ENCODE results near the gene TXNRD3.

TXNRD3 gene

GRCh38 chr3:126672340-126672739, 17.4 kb upstream of the TXNRD3 start:
- DNase-seq (ENCODE audit: low read depth in 2 of 2), result no peak

DNA sequence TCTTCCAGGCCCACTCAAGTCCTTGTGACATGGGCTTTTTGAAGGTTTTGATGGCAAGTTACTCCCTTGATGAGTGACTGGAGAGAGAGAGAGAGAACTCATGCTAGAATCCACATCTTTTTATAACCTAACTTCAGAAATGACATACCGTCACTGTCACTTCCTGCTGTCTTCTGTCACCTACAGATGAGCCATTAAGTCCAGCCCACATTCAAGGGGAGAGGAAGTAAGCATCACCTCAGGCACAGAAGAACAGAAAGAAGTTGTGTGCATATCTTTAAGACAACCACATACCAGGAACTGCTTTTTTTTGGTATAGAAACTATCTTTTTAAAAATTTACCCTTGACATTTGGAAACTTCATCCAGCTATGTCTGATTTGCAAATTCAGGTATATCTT, 16.6 kb upstream of the TXNRD3 start:
- no peak for DNase-seq (ENCODE audit: low read depth in 2 of 2)

DNA sequence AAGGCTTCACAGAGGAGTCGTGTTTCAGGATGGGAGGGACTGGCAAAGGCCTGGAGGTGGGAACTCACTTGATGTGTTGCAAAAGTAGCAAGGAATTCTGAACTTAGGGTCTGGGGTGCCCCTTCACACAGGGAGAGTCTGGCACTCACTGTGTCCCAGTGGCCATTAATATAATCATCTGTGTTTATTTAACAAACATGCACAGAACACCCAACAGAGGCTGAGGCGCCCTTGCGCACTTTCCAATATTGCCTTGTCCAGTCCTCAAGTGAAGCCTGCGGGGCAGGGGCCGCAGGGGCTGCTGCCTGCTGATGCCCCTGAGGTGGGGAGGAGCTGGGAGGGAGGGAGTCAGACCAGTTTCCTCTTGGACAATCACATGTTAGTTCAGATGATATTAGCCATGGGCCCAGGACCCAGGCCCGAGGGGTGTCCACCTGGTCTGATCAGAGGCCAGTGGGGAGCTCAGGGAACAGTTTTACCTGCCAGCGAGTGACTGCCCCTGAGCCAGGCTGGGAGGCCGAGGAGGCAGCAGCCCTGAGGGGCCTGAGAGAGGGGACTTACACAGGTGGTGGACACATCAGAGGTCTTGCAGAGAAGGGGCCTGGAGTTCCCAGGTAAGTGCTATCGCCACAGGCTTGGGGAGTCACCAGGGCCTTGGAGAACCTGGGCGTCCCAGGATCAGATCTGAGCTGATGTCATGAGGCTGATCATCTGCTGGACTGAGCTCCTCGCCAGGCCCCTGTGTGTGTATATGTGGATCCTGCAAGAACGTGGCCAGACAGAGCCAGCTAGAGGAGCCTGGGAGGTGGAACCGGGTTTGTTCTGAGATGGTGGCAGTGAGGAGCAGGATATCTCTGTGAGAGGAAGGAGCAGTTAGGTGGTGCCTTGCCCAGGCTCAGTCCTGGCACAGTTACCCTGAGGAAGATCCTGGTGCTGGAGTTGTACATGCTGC, 13.8 kb upstream of the TXNRD3 start:
- no peak for DNase-seq (ENCODE audit: low read depth in 2 of 2)

GRCh38 chr3:126667631-126668449, 12.9 kb upstream of the TXNRD3 start:
- DNase-seq (ENCODE audit: low read depth in 2 of 2), result no peak

DNA sequence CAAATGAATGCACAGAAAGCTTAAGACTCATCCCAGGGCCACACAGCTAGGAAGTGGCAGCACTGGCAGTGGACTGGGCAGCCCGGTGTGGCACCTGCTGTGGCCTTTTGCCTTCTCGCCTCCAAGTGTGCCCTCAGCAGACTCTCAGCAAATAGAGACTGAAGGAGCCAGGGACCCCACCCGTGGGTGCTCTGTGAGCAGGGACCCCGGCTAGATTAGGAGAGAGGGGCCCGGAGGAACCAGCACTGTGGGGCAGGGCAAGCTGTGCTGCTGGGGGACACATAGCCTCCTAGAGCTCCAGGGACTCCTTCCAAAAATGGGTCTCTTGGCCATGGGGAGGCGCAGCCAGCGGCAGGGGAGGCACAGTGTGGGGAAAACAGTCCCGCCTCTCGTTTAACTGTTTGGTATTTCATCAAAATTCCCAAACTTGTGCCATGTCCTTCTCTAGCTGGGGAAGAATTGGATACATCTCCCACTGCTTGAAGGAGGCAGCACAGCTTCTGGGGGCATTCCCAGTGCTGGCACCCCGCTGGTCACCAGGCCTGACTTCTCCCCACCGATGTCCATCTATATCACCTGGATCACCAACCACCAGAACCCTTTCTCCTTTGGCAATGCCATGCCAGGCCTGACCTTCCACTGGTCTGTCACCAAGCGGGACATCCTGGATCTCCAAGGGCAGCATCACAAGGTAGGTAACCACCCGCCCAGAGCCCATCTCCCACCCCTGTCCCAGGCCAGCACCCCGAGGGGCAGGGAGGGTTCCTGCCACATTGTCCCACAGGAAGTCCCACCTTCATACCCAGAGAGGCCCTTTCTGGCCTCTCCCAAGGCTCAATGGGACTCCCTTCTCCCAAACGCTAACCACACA, 12.0 kb upstream of the TXNRD3 start:
- no peak for DNase-seq (ENCODE audit: low read depth in 2 of 2)

GRCh38 chr3:126665959-126666657, 11.2 kb upstream of the TXNRD3 start:
- no peak for DNase-seq (ENCODE audit: low read depth in 2 of 2)

- DNase-seq (ENCODE audit: low read depth in 2 of 2), result no peak
These were observed 10.5 kb upstream of the TXNRD3 start for GRCh38 chr3:126665221-126665936.

DNA sequence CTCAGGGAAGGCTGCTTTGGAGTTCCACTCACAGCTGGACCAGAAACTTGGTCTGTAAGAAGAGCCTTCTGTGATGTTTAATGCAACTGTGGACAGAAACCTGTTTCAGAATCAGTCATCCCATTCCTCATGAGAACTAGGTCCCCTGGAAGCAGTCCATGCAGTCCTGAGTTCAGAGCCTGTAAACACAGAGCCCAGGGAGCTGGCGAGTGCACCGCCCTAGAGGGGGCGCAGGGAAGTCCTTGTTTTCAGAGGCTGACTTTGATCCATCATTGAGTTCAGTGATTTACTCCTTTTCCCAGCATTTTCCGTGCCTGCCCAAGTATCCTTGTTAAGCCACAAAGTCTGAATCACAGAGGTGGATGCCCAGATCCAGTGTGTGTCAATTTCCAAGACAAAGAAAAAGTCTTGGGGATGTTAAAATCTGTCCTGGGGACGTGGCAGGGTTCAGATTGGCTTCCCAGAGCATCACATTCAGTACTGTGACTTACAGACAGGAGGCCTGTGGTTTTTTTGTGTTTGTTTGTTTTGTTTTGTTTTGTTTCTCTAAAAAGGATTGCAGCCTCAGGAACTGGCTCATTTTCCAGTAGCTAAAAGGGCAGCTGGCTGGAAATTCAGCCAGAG, 9.8 kb upstream of the TXNRD3 start:
- DNase-seq (ENCODE audit: low read depth in 2 of 2), result no peak

- no peak for DNase-seq (ENCODE audit: low read depth in 2 of 2)
These were observed 8.8 kb upstream of the TXNRD3 start for GRCh38 chr3:126663750-126664149.

DNA sequence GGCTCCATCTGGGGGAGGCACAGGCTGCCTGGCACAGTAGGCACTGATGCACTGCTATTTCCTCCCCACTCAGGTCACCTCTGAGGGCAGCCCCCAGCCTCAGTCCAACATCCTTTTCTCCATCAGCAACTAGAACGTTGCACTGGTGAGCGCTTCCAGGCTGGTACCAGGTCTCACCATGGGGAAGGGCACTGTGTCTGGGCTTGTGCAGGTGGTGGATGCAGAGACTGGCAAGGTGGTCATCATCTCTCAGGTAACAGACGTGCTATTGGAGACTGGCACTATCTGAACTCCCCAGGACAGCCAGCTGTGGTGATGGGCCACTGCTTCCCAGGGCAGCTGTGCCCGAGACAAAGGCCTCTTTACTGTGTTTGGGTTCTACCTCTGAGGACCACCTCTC, 8.3 kb upstream of the TXNRD3 start:
- DNase-seq (ENCODE audit: low read depth in 2 of 2), result no peak

GRCh38 chr3:126661532-126662364, 6.8 kb upstream of the TXNRD3 start:
- DNase-seq (ENCODE audit: low read depth in 2 of 2), result no peak

- DNase-seq (ENCODE audit: low read depth in 2 of 2), result no peak
These were observed 5.3 kb upstream of the TXNRD3 start for GRCh38 chr3:126659915-126660886.

DNA sequence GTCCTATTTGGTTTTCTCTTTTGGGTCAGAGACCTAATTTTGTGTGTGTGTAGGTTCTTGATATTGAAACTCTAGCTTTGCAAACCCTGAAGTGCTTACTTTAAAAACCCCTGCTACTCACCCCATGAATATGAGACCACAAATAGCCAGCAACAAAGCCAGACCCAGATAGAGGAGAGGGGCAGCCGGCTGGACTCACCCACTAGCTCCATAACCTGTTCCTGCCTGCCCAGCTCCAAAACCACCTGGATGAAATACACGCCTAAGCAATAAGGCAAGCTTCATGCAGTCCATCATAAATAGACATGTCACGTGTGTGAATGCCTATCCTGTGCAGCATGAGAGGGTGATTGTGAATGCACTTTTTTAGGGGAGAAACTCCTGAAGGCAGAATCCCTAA, 3.7 kb upstream of the TXNRD3 start:
- DNase-seq (ENCODE audit: low read depth in 2 of 2), result no peak

GRCh38 chr3:126657901-126658300, 3.0 kb upstream of the TXNRD3 start:
- DNase-seq (ENCODE audit: low read depth in 2 of 2), result no peak

DNA sequence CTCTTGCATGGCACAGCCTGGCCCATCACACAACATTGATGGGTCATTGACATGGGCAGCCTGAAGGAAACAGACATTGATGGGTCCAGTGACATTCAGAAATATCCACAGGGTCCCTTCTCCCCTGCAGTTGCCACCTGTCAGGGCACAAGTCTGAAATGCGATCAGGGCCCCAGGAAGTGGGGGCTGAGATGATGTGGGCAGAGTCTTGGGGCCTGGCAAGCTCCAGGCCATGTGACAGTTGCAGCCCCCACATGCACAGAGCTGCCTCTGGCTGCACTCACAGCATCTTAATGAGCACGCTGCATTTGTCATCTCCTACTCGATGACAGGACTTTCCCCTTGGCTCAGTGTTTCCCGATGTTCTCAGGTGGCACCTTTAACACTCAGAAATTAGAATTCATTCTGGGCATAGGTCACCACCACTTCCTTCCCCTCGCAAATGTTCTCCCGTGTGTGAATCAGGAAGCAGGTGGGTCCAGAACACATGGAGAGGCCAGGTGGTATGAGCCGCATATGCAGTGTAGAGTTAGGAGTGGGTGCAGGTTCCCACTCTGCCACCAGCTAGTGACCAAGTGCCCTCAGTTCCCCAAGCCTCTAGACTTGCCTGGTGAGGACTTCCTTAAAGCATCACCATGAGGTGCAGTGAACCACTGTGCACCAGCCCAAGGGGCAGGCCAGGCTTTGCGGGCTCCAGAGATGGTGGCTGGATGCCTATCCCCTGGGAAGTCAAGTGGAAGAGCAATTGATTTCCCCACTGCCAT, 1.6 kb upstream of the TXNRD3 start:
- no peak for DNase-seq (ENCODE audit: low read depth in 2 of 2)

DNA sequence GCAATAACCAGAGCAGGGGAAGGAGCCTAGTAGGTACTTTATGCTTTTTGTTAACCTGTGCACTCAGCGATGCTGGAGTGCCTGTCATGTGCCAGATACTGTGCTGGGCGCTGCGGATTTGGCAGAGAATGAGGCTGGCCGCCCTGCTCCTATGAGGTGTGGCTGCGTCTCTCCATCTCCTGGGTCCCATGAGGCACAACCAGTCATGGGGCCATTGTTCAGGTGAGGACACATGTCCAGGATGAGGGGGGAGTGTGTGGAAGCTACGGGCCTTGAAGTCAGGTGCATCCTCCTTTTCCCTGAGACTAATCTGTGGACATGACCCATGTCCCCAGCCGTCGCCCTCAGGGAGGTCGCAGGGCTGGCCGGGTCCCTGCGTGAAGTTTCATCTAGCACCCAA, 963 bp upstream of the TXNRD3 start:
- no peak for DNase-seq (ENCODE audit: low read depth in 2 of 2)

- no peak for DNase-seq (ENCODE audit: low read depth in 2 of 2)
These were observed 5.3 kb downstream of the TXNRD3 start for GRCh38 chr3:126649556-126650092.
